ENCODE data around the gene IRS2.
"Not testable (repeated sequence)": the region's sequence is repeated elsewhere in the genome, so short reads cannot be mapped to it uniquely, and the experiment has no call there.

The IRS2 gene, protein sequence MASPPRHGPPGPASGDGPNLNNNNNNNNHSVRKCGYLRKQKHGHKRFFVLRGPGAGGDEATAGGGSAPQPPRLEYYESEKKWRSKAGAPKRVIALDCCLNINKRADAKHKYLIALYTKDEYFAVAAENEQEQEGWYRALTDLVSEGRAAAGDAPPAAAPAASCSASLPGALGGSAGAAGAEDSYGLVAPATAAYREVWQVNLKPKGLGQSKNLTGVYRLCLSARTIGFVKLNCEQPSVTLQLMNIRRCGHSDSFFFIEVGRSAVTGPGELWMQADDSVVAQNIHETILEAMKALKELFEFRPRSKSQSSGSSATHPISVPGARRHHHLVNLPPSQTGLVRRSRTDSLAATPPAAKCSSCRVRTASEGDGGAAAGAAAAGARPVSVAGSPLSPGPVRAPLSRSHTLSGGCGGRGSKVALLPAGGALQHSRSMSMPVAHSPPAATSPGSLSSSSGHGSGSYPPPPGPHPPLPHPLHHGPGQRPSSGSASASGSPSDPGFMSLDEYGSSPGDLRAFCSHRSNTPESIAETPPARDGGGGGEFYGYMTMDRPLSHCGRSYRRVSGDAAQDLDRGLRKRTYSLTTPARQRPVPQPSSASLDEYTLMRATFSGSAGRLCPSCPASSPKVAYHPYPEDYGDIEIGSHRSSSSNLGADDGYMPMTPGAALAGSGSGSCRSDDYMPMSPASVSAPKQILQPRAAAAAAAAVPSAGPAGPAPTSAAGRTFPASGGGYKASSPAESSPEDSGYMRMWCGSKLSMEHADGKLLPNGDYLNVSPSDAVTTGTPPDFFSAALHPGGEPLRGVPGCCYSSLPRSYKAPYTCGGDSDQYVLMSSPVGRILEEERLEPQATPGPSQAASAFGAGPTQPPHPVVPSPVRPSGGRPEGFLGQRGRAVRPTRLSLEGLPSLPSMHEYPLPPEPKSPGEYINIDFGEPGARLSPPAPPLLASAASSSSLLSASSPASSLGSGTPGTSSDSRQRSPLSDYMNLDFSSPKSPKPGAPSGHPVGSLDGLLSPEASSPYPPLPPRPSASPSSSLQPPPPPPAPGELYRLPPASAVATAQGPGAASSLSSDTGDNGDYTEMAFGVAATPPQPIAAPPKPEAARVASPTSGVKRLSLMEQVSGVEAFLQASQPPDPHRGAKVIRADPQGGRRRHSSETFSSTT (N-terminal part only)

DNA sequence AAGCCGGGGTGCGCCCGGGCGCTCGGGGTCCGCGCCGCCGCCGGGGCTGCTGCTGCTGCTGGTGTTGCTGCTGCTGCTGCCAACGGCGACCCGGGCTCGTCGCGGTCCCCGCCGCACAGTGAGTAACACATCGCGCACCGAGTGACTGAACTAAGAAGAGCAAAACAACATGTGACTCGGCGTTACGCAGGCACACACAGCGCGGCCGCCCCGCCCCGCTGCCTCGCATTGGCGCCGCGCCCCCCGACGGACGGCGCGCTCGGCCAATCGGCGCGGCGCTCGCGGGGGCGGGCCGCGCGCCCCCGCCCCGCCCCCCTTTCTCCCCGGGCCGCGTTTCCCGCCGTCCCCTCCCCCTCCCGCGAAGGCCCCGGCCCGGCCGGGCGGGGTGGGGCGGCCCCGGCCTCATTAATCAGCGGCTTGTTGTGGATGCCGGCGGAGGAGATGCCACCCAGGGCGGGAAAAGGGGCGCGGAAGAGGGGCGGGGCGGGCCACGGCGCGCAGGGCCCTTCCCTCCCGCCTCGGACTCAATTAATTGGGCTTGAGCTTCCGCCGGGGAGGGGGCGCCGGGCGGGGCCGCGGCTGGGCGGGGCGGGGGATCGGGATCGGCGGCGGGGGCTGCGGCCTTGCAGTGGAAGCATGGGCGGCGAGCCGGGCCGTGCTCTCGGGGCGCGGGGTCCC lies at the start of gene IRS2:
Gene IRS2, minus strand, starts transcription at position 127 of the 678 bp plus-strand sequence. CDS start 530 bp downstream, outside the sequence.
- peak; percentile 91 for DNase-seq (ENCODE audit: low spot score)

- DNase-seq (ENCODE audit: low spot score): no peak
These were observed 48.8 kb upstream of the IRS2 start for GRCh38 chr13:109834973-109835720.

GRCh38 chr13:109833940-109834339 lies 47.6 kb upstream of the IRS2 start:
- no peak for DNase-seq (ENCODE audit: low spot score)

- DNase-seq (ENCODE audit: low spot score): no peak
These were observed 46.7 kb upstream of the IRS2 start for GRCh38 chr13:109833071-109833470.

DNA sequence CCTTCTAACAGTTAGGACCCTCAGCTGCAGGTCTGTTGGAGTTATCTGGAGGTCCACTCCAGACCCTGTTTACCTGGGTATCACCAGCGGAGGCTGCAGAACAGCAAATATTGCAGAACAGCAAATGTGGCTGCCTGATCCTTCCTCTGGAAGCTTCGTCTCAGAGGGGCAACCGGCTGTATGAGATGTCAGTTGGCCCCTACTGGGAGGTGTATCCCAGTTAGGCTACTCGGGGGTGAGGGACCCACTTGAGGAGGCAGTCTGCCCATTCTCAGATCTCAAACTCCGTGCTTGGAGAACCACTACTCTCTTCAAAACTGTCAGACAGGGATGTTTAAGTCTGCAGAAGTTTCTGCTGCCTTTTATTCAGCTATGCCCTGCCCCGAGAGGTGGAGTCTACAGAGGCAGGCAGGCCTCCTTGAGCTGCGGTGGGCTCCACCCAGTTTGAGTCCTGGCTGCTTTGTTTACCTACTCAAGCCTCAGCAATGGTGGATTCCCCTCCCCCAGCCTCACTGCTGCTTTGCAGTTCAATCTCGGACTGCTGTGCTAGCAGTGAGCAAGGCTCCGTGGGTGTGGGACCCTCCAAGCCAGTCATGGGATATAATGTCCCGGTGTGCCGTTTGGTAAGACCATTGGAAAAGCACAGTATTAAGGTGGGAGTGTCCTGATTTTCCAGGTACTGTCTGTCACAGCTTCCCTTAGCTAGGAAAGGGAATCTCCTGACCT lies 42.4 kb upstream of the IRS2 start:
- not testable (repeated sequence) for DNase-seq (ENCODE audit: low spot score)

DNA sequence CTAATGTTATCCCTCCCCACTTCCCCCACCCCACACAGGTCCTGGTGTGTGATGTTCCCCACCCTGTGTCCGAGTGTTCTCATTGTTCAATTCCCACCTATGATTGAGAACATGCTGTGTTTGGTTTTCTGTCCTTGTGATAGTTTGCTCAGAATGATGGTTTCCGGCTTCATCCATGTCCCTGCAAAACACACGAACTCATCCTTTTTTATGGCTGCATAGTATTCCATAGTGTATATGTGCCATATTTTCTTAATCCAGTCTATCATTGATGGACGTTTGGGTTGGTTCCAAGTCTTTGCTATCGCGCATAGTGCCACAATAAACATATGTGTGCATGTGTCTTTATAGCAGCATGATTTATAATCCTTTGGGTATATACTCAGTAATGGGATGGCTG lies 36.8 kb upstream of the IRS2 start:
- DNase-seq (ENCODE audit: low spot score): not testable (repeated sequence)

GRCh38 chr13:109821103-109821502 lies 34.7 kb upstream of the IRS2 start:
- no peak for DNase-seq (ENCODE audit: low spot score)

DNA sequence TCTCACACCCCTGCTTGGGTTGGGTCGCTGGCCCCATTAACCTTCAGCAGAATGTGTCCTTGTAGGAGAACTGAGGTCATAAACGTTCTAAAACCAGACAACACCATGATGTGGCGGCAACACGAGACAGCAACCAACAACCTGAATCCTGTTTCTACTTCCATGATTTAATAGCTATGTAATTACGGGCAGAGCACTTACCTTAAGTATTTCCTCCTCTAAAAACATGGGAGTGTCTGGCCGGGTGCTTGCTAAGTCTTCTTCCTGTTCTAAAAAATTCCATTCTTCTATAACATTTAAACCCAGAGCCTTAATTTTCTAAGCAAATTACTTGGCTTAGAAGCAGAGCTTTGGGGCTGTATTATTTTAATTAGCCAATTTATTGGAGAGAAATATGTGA lies 33.5 kb upstream of the IRS2 start:
- no peak for DNase-seq (ENCODE audit: low spot score)

DNA sequence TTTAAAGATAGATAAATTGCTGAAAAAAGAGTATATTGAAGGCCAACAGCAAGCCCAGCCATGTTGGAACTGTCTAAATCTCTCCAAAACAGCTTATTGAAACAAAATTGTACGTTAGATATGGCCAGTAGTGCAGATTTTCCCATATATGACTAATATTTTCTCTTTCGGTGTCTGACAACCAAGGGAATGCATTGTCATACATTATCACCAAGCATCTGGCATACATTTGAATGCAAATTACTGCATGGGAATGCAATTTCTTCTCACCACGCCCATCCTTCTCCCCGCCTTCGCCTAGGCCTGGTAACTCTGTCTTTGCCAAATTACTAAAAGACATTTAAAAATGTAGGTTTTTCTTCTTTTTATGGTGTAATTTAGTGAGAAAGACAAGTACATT lies 32.5 kb upstream of the IRS2 start:
- no peak for DNase-seq (ENCODE audit: low spot score)

DNA sequence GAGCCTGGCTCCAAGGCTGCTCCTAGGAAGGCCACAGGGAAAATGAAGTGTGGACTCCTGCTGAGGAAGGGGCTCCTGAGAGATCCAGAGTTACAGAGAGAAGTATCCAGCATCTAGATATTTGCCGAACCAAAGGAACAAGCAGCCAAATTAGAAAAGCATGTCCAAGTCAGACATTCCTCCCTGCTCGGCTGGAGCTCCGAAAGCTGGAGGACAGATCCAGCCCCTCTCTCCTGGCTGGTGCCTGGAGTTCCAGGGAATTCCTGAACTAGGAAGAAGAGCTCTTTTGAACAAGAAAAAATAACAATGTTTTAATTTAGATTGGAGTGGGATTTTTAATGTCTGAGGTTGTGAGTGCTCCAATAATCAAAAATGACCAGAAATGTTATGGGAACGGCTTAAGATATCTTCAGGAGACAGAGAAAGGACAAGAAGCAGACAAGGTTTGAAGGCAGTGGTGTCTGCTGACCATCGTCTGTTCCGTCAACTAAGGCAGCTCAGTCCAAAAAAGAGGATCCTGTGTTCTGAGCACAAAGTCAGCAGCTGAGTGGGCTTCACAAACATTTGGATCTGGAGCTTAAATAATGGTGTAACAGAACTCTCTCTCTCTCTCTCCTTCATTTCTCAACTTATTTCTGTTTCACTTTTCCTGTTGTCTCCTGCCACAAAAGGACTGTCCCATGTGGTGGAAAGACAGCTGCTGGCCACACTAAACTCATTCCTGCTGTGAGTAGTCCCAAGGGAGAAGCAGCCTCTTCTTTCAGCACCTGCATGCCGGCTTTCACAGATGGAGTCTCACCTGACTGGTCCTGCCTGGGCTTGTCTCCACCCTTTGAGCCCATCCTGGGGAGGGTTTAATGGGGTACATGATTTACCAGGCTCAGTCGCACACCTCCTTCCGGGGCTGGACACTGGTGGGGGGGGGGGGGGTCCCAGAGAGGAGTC lies 31.5 kb upstream of the IRS2 start:
- DNase-seq (ENCODE audit: low spot score): no peak

DNA sequence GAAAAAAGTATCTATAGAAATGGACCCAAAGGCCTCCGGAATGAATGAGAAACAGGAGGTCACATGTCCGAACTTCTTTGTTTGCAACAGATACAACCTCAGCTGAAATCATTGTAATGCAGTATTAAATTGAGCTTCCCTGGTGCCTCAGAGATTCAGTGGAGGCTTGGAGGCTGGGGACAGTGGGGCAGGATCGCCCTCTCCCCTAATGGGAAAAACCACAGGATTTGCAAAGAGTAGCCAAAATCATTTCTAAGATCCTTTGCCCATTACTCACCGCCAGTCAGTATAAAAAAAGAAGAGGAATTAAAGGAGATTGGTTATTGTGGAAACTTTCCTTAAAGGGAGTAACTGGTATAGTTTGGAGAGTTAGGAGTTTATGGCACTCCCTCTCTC lies 30.4 kb upstream of the IRS2 start:
- no peak for DNase-seq (ENCODE audit: low spot score)

- DNase-seq (ENCODE audit: low spot score): no peak
These were observed 29.9 kb upstream of the IRS2 start for GRCh38 chr13:109816112-109816807.

DNA sequence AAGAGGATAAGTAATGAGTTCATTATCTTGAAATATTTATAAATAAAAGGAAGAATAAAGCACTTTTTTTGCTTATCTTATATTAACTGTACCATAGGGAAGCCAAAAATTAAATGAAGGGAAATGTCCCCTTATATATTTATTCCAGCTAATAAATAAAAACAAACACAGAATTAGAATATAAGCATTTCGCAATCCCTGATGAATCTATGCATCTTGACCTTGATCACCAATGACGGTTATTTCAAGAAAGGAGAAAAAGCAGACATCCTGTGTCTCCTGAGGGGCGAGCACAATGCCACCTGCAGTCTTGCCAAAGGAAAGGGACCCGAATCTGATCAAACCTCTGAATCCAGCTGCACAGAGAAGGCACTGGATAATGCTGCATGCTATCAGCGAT lies 29.3 kb upstream of the IRS2 start:
- DNase-seq (ENCODE audit: low spot score): no peak

- no peak for DNase-seq (ENCODE audit: low spot score)
These were observed 27.3 kb upstream of the IRS2 start for GRCh38 chr13:109813663-109814062.

DNA sequence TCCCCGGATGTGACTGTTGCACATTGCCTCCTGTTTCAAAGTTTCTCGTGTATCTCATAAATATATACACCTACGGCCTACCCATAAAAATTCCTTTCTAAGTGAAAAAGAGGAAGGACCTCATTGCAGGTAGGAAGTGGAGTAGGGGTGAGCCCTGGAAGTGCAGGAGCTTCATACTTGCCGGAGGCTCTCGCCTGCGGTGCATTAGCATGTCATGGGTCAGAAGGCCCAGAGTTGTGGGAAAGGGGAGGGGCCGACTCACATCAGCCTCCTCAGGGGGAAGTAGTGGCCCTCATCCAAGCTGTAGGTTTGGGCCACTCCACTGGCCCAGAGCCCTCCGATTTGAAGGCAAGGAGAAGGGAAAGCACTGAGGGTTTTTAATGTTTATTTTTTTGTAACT lies 26.0 kb upstream of the IRS2 start:
- no peak for DNase-seq (ENCODE audit: low spot score)

DNA sequence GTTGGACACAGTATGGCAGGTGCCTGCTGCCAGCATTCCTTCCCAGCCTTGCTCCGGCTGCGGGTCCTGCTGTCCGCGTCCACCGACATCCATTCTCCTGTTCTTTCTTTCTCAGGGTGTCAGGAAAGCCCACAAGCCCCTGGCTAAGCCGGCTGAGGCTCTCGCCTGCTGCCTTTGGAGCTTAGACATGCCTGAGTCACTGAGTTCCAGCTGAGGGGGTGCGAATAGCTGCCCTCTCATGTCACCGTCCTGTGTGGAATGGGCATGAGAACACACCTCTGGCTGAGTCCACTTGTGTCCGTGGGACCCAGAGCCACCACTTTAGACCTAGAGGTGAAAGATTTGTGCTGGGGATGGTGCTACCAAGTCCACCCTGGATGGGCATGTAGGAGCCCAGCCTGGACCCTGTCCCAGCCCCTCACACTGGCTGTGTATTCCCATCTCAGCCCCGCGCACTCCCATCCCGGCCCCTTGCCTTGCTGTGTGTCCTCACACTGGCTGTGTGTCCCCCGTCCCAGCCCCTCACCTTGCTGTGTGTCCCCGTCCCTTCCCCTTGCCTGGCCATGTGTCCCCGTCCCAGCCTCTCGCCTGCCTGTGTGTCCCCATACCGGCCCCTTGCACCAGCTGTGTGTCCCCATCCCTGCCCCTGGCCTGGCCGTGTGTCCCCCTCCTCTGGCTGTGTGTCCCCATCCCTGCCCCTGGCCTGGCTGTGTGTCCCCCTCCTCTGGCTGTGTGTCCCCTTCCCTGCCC lies 24.6 kb upstream of the IRS2 start:
- DNase-seq (ENCODE audit: low spot score): no peak

DNA sequence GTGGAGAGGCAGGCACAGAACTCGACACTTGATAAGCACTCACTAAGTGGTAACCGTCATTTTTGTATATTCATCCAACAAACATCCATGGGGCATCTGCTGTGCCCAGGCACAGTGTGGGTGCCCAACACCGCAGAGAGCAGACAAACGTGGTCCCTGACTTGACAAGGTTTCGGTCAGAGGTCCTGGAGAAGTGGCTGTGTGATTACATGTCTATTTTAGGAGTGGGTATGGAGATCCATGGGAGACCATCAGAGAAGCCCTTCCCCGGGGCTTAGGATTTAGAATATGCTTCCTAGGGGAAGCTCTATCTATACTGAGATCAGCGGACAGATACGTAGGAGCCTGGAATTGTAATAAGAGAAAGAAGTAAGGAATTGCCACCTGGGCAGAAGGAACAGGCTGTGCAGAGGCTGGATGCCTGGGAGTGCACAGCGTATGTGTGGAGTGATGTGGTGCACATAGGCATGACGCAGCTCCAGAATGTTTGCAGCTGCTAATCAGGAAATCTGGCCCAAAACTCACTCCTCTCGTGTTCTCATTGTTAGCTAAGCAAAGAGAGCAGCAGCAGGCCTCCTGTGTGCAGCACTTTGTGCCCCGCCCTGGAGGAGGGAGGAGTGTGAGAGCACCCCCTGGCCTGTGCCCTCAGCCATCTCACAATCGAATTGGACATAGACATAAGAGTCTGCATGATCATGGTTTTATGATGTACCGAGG lies 23.0 kb upstream of the IRS2 start:
- DNase-seq (ENCODE audit: low spot score): no peak

Data from germinal center (tissue), 1 donor.